Spleen (tissue), 7 donors: ENCODE data around the gene FUOM.

Experiments used
- CTCF ChIP-seq, 11 experiments: fragments of 200-600 bp in 7 of 11; fragments of 450-650 bp in 4 of 11; sonication (generic) in 4 of 11; IDR thresholded peaks in 8 of 11; conservative IDR thresholded peaks in 3 of 11; 1 replicate in 7 of 11; 2 replicates in 4 of 11; pipeline versions ENCODE4 v1.4.0 to v1.8.0; 2016 to 2021; ENCODE audit warnings: antibody characterized with exemption in 11 of 11, inconsistent platforms in 4 of 11, mild to moderate bottlenecking in 1 of 11
- POLR2A ChIP-seq, 3 donors: fragments of 450-650 bp; IDR thresholded peaks; one replicate each; pipeline ENCODE4 v1.5.1; 2017; ENCODE audit warnings: antibody characterized with exemption in 3 of 3, mild to moderate bottlenecking in 1 of 3
- donor health status: DM: no; HTN: no; CAD: no; lungs with moderate emphysema.
- donor health status: DM: no; HTN: no; CAD: no.
- donor health status: DM: no; HTN: no; CAD: no.

GRCh38 chr10:133342942-133343341 is 14.9 kb downstream of the FUOM start:
- TF ChIP-seq CTCF (IDR thresholded peaks at IDR 0.05 in 8 of 11, conservative IDR thresholded peaks at IDR 0.05 in 3 of 11) (no peak), POLR2A (IDR thresholded peaks at IDR 0.05) (no peak)
